Measurements from ENCODE around the gene KRTAP10-5. TPM values are rescaled to one million over a fixed set of nuclear protein-coding genes. Genes with fewer than 3 reads are reported as not detected.
"Not testable (repeated sequence)": the region's sequence is repeated elsewhere in the genome, so short reads cannot be mapped to it uniquely, and the experiment has no call there.

The KRTAP10-5 gene
- total RNA-seq, 2 donors from 2014 or later, result not detected

GRCh38 chr21:44592446-44593311 lies 12.3 kb upstream of the KRTAP10-5 start, which contains the start of gene KRTAP10-6:
TSS of gene KRTAP10-6 (minus strand) at chr21:44592505. CDS start at chr21:44592484, 21 bp downstream.
- no peaks in the 10 kb centered on the region for H3K9me3 Mint-ChIP-seq
- H3K27me3 Mint-ChIP-seq, result peaks cover 4 to 17% of the 10 kb centered on the region in 2 donors
- ATAC-seq (no peak), DNase-seq (ENCODE audit: low spot score) (no peak)
- no peaks in the 10 kb centered on the region for H3K36me3 Mint-ChIP-seq
- no peak within 1 kb of the TSS for H3K4me3 Mint-ChIP-seq
- H3K4me1 Mint-ChIP-seq (ENCODE audit: low read depth in 2 of 2), result peaks cover 0 to 7% of the 10 kb centered on the region in 2 donors
- H3K27ac Mint-ChIP-seq, result no peak within 1 kb of the TSS

- not testable (repeated sequence) for H3K4me3 Mint-ChIP-seq; H3K4me1 Mint-ChIP-seq (ENCODE audit: low read depth in 2 of 2); H3K27ac Mint-ChIP-seq; H3K36me3 Mint-ChIP-seq; DNase-seq (ENCODE audit: low spot score); ATAC-seq; H3K9me3 Mint-ChIP-seq
- H3K27me3 Mint-ChIP-seq, result peaks cover 13 to 26% of the 10 kb centered on the region in 2 donors
Observed at GRCh38 chr21:44591801-44592130, 11.4 kb upstream of the KRTAP10-5 start.

GRCh38 chr21:44590897-44591800 lies 10.7 kb upstream of the KRTAP10-5 start:
- H3K9me3 Mint-ChIP-seq; H3K4me1 Mint-ChIP-seq (ENCODE audit: low read depth in 2 of 2); H3K27ac Mint-ChIP-seq; H3K36me3 Mint-ChIP-seq; H3K4me3 Mint-ChIP-seq; DNase-seq (ENCODE audit: low spot score): not testable (repeated sequence)
- ATAC-seq, result peak in 1 of 2 donors; percentile 38
- peaks cover 19 to 30% of the 10 kb centered on the region in 2 donors for H3K27me3 Mint-ChIP-seq

GRCh38 chr21:44590311-44590721 lies 9.9 kb upstream of the KRTAP10-5 start:
- ATAC-seq, result peak in 1 of 2 donors; percentile 6
- Mint-ChIP-seq H3K27ac (no peak overlapping the region), H3K27me3 (peaks cover 26 to 34% of the 10 kb centered on the region in 2 donors)

GRCh38 chr21:44589586-44590305 lies 9.3 kb upstream of the KRTAP10-5 start:
- no peaks in the 10 kb centered on the region for H3K36me3 Mint-ChIP-seq
- DNase-seq (ENCODE audit: low spot score), result no peak
- H3K9me3 Mint-ChIP-seq, result no peaks in the 10 kb centered on the region
- H3K4me3 Mint-ChIP-seq, result no peak overlapping the region
- ATAC-seq, result peak in 1 of 2 donors; percentile 27
- peaks cover 29 to 33% of the 10 kb centered on the region in 2 donors for H3K27me3 Mint-ChIP-seq
- H3K4me1 Mint-ChIP-seq (ENCODE audit: low read depth in 2 of 2), result peaks cover 0 to 7% of the 10 kb centered on the region in 2 donors
- no peak overlapping the region for H3K27ac Mint-ChIP-seq

More at GRCh38 chr21:44590311-44590721, 9.9 kb upstream of the KRTAP10-5 start:
- no peaks in the 10 kb centered on the region for H3K9me3 Mint-ChIP-seq
- no peaks in the 10 kb centered on the region for H3K36me3 Mint-ChIP-seq
- H3K4me3 Mint-ChIP-seq, result no peak overlapping the region
- H3K4me1 Mint-ChIP-seq (ENCODE audit: low read depth in 2 of 2), result peaks cover 0 to 7% of the 10 kb centered on the region in 2 donors
- no peak for DNase-seq (ENCODE audit: low spot score)

GRCh38 chr21:44589094-44589493 lies 8.7 kb upstream of the KRTAP10-5 start:
- DNase-seq (ENCODE audit: low spot score) (no peak), ATAC-seq (no peak)
- H3K36me3 Mint-ChIP-seq, result no peaks in the 10 kb centered on the region
- no peak overlapping the region for H3K4me3 Mint-ChIP-seq
- no peak overlapping the region for H3K27ac Mint-ChIP-seq
- no peaks in the 10 kb centered on the region for H3K9me3 Mint-ChIP-seq
- H3K27me3 Mint-ChIP-seq, result peaks cover 36 to 38% of the 10 kb centered on the region in 2 donors
- peaks cover 0 to 7% of the 10 kb centered on the region in 2 donors for H3K4me1 Mint-ChIP-seq (ENCODE audit: low read depth in 2 of 2)

DNA sequence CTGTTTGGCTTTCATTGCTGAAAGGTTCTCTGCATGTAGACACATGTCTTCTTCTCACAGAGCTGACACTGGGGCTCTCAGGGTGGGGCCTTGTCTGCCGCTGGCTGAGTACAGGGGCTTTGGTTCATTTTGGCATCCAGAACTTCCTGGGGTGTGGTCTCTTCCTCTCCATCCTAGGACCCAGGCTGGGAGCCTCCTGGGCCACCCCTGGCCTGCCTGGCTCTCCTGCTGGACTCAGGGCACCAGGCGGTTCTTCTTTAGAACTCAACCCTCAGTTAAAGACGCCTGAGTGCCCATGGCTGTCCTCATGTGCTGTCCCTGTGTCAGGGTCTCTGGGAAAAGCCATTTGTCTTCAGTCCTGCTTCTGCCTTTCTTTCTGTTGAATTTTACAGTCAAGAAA lies 5.5 kb upstream of the KRTAP10-5 start:
- Mint-ChIP-seq H3K4me1 (ENCODE audit: low read depth in 2 of 2) (no peaks in the 10 kb centered on the region), H3K36me3 (peaks cover 16% of the 10 kb centered on the region), H3K9me3 (peaks cover 3% of the 10 kb centered on the region), H3K27ac (no peak overlapping the region), H3K27me3 (peaks cover 45 to 49% of the 10 kb centered on the region in 2 donors), H3K4me3 (no peak overlapping the region)
- no peak for DNase-seq (ENCODE audit: low spot score)
- no peak for ATAC-seq

DNA sequence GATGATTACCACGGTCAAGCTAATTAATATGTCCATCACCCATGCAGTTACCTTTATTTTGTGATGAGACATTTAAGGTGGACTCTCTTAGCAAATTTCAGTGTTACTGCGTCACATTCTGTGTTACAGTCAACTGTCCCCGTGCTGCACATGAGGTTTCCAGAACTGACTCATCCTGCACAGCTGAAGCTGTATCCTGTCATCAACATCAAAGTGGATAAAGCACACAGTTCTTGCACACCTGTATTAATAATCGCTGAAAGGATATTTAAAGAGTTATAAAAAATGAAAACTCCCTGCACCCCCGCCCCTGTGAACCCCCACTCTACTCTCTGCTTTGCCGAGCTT lies 3.4 kb upstream of the KRTAP10-5 start:
- ATAC-seq (peak in 1 of 2 donors; percentile 58), DNase-seq (ENCODE audit: low spot score) (no peak)
- no peaks in the 10 kb centered on the region for H3K4me1 Mint-ChIP-seq (ENCODE audit: low read depth in 2 of 2)
- no peak overlapping the region for H3K27ac Mint-ChIP-seq
- H3K4me3 Mint-ChIP-seq, result no peak overlapping the region
- peaks cover 45 to 49% of the 10 kb centered on the region in 2 donors for H3K27me3 Mint-ChIP-seq
- peaks cover 23% of the 10 kb centered on the region for H3K36me3 Mint-ChIP-seq
- H3K9me3 Mint-ChIP-seq, result peaks cover 3% of the 10 kb centered on the region

DNA sequence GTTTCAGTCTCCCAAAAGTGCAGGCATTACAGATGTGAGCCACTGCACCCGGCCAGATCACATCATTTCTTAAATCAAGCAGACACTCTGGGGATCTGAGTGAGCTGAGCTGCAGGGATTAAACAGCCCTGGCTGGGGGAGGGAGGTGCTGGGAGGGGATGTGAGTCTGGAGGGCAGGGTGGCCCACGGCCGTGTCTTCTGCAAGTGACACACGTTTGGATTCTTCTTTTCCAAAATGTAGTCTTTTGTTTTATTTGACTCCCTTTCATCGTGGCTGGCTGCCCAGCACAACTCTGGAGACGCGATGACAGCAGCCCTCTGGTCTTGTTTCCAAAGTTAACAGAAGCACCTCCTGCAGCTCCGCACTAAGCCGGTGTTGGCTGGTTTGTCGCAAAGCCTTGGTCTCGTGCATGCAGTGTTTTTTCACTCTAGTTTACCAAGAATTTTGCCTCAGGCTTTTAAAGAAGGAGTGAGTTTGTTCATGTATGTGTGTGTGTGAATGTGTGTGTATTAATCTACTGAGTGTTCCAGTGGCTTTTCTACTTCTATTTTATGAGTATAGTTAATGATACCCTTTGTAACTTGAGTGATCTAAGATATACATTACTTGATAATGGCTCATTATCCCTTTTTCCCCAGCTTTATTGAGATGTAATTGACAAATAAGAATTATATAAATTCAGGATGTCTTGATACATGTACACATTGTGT lies 2.8 kb upstream of the KRTAP10-5 start:
- peaks cover 45 to 49% of the 10 kb centered on the region in 2 donors for H3K27me3 Mint-ChIP-seq
- no peak overlapping the region for H3K4me3 Mint-ChIP-seq
- no peak overlapping the region for H3K27ac Mint-ChIP-seq
- ATAC-seq (no peak), DNase-seq (ENCODE audit: low spot score) (no peak)
- H3K4me1 Mint-ChIP-seq (ENCODE audit: low read depth in 2 of 2), result no peaks in the 10 kb centered on the region
- peaks cover 23% of the 10 kb centered on the region for H3K36me3 Mint-ChIP-seq
- peaks cover 3% of the 10 kb centered on the region for H3K9me3 Mint-ChIP-seq

DNA sequence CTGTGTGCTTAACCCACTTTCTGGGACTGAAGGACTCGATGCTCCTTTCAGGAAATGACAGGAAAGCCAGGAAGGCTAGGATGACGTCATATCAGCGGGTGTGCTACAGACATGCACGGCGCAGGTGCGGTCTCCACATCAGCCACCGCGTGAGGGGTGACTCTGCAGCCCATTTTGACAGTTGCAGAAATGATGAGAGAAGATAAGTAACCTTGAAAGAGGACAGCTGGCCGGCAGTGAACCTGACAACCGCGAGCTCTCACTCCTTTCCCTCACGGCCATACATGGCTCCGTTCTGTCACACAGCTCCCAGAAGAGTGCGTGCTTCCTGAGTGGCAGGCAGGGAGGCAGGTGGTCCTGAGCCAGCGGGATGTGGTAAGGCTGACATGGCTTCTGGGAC lies 1.7 kb upstream of the KRTAP10-5 start:
- Mint-ChIP-seq H3K4me3 (no peak overlapping the region), H3K36me3 (peaks cover 23% of the 10 kb centered on the region), H3K4me1 (ENCODE audit: low read depth in 2 of 2) (no peaks in the 10 kb centered on the region), H3K27me3 (peaks cover 35 to 39% of the 10 kb centered on the region in 2 donors), H3K9me3 (peaks cover 3% of the 10 kb centered on the region), H3K27ac (no peak overlapping the region)
- ATAC-seq (no peak), DNase-seq (ENCODE audit: low spot score) (no peak)

- H3K36me3 Mint-ChIP-seq, result peaks cover 23% of the 10 kb centered on the region
- H3K9me3 Mint-ChIP-seq, result peaks cover 6% of the 10 kb centered on the region
- H3K27me3 Mint-ChIP-seq, result peaks cover 28 to 30% of the 10 kb centered on the region in 2 donors
- H3K27ac Mint-ChIP-seq, result no peak overlapping the region
- no peak overlapping the region for H3K4me3 Mint-ChIP-seq
- ATAC-seq (no peak), DNase-seq (ENCODE audit: low spot score) (no peak)
- no peaks in the 10 kb centered on the region for H3K4me1 Mint-ChIP-seq (ENCODE audit: low read depth in 2 of 2)
Observed at GRCh38 chr21:44581158-44581557, 754 bp upstream of the KRTAP10-5 start.

DNA sequence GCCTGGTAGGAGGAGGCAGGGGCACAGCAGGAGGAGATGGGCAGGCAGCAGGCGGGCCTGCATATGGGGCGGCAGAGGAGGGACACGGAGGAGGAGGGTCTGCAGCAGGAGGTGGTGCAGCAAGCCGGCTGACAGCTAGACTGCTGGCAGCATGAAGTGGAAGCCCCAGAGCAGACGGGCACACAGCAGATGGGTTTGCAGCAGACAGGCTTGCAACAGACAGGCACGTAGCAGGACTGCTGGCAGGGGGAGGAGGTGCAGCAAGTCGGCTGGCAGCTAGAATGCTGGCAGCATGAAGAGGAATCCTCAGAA lies 615 bp downstream of the KRTAP10-5 start:
- no peak overlapping the region for H3K4me3 Mint-ChIP-seq
- no peak overlapping the region for H3K27ac Mint-ChIP-seq

More for the DNA sequence above, 615 bp downstream of the KRTAP10-5 start:
- ATAC-seq, result no peak
- DNase-seq (ENCODE audit: low spot score), result no peak
- H3K36me3 Mint-ChIP-seq, result peaks cover 23% of the 10 kb centered on the region
- peaks cover 0 to 2% of the 10 kb centered on the region in 2 donors for H3K4me1 Mint-ChIP-seq (ENCODE audit: low read depth in 2 of 2)
- peaks cover 6% of the 10 kb centered on the region for H3K9me3 Mint-ChIP-seq
- H3K27me3 Mint-ChIP-seq, result peaks cover 27 to 31% of the 10 kb centered on the region in 2 donors
